PC-9 (cell line): Measurements from ENCODE around the gene ALKBH4. TPM values are rescaled to one million over a fixed set of nuclear protein-coding genes. Genes with fewer than 3 reads are reported as not detected.
"Not testable (repeated sequence)": the region's sequence is repeated elsewhere in the genome, so short reads cannot be mapped to it uniquely, and the experiment has no call there.

ENCODE experiments used
- Bru-seq: library from RNA; stranded (reverse); fragments of 400-500 nt; gene quantifications from one replicate; lab custom pipeline; 2021; lab: Mats Ljungman, UMichigan
- BruChase-seq, 2 experiments: library from RNA; stranded (reverse); fragments of 400-500 nt; gene quantifications; one replicate each; lab custom pipeline; 2021; lab: Mats Ljungman, UMichigan
- BruUV-seq: library from RNA; stranded (reverse); fragments of 400-500 nt; replicated peaks from 2 replicates; lab custom pipeline; 2021; lab: Mats Ljungman, UMichigan
- CTCF ChIA-PET: fragments of 300-600 bp; sonication (Branson Sonifier 250); formaldehyde crosslinking; loops from one replicate; lab custom pipeline; 2022; ENCODE audit warnings: antibody characterized with exemption; lab: Charles Lee
- POLR2A ChIA-PET: fragments of 300-600 bp; sonication (Branson Sonifier 250); formaldehyde crosslinking; loops from one replicate; lab custom pipeline; 2022; ENCODE audit warnings: antibody characterized with exemption; ENCODE audit not compliant: unreplicated experiment; lab: Charles Lee
- DNase-seq, 2 experiments: peaks; one replicate each; pipeline versions ENCODE4 v3.0.0 to v3.0.0-alpha.2; 2015 to 2022; ENCODE audit warnings: mixed read lengths in 1 of 2
- H2AFZ ChIP-seq: fragments of 200-600 bp; sonication (generic); 2 replicates; pipeline ENCODE4 v1.8.1; 2017; ENCODE audit warnings: antibody characterized with exemption
- H3F3A ChIP-seq: fragments of 200-600 bp; sonication (generic); 2 replicates; pipeline ENCODE4 v1.8.1; 2017; ENCODE audit warnings: antibody characterized with exemption, mild to moderate bottlenecking, low read depth; ENCODE audit not compliant: insufficient read depth
- H3K27ac ChIP-seq: fragments of 200-600 bp; sonication (generic); 2 replicates; pipeline ENCODE4 v1.6.1; 2016; ENCODE audit warnings: mixed run types
- H3K27me3 ChIP-seq: fragments of 200-600 bp; sonication (generic); 2 replicates; pipeline ENCODE4 v1.6.1; 2016; ENCODE audit warnings: low read depth, mixed run types; ENCODE audit not compliant: insufficient read depth
- H3K36me3 ChIP-seq: fragments of 200-600 bp; sonication (generic); 2 replicates; pipeline ENCODE4 v1.6.1; 2016; ENCODE audit warnings: low read depth, mixed run types
- H3K4me1 ChIP-seq: fragments of 200-600 bp; sonication (generic); replicated peaks from 2 replicates; pipeline ENCODE4 v1.6.1; 2016; ENCODE audit warnings: mixed run types; ENCODE audit not compliant: insufficient read depth
- H3K4me2 ChIP-seq: fragments of 200-600 bp; sonication (generic); 2 replicates; pipeline ENCODE4 v1.6.1; 2017; ENCODE audit warnings: mixed run types
- H3K4me3 ChIP-seq: fragments of 200-600 bp; sonication (generic); 2 replicates; pipeline ENCODE4 v1.6.1; 2016; ENCODE audit warnings: mixed run types
- H3K79me2 ChIP-seq: fragments of 200-600 bp; sonication (generic); 2 replicates; pipeline ENCODE4 v1.6.1; 2017; ENCODE audit warnings: low read depth, mixed run types
- H3K9me2 ChIP-seq: fragments of 200-600 bp; sonication (generic); 2 replicates; pipeline ENCODE4 v1.8.1; 2017; ENCODE audit warnings: mild to moderate bottlenecking; ENCODE audit not compliant: insufficient read depth
- H3K9me3 ChIP-seq: fragments of 200-600 bp; sonication (generic); 2 replicates; pipeline ENCODE4 v1.8.1; 2016; ENCODE audit warnings: low read depth; ENCODE audit not compliant: insufficient read depth
- H4K20me1 ChIP-seq: fragments of 200-600 bp; sonication (generic); 2 replicates; pipeline ENCODE4 v1.8.1; 2017; ENCODE audit not compliant: insufficient read depth
- CTCF ChIP-seq: fragments of 200-600 bp; sonication (generic); conservative IDR thresholded peaks from 2 replicates; pipeline ENCODE4 v1.6.1; 2017; ENCODE audit warnings: mixed run types, antibody characterized with exemption, mild to moderate bottlenecking, moderate library complexity
- EZH2 ChIP-seq: fragments of 200-600 bp; sonication (generic); IDR thresholded peaks from 2 replicates; pipeline ENCODE4 v1.8.0; 2017; ENCODE audit warnings: antibody characterized with exemption, low read depth
- intact Hi-C: fragments of 100-400 bp; cut with micrococcal nuclease; formaldehyde crosslinking; loops from one replicate; pipeline ENCODE4 v1.10.0; 2022; ENCODE audit not compliant: unreplicated experiment
- long read RNA-seq: library from polyadenylated mRNA; stranded (forward); transcript quantifications from one replicate; pipeline ENCODE4 v2.0.0, GENCODE V29; 2022
- total RNA-seq: library from RNA; stranded (reverse); gene quantifications from 2 replicates; pipeline ENCODE4 v1.2.3, GENCODE V29; 2021

ALKBH4 gene
- total RNA-seq: 10.9 and 18.1 TPM in 2 replicates
- percentile 49 among the genes with signal in this experiment for Bru-seq, nascent RNA
- percentile 59 among the genes with signal in this experiment for BruChase-seq, experiment 1, labeled RNA remaining after a 2-hour chase
- BruChase-seq, experiment 2, labeled RNA remaining after a 6-hour chase: percentile 60 among the genes with signal in this experiment
- long read RNA-seq, transcript ALKBH4-201 (3 exons, 2,105 nt): major isoform, 23 of 37 reads
- long read RNA-seq, partial matches to known transcripts: 0 of 37 reads
- long read RNA-seq, other reads (novel, unspliced or antisense): 13 of 37 reads

- CTCF ChIA-PET: interaction anchor here (0.5 to 0.6 kb wide), 2 partner anchors 31 to 185 kb away, joined by 6 to 7 read pairs; no protein-coding TSS in a partner anchor
- intact Hi-C loops: loop anchor here (10.0 kb wide), 1 partner anchor 190 kb away; no protein-coding TSS in a partner anchor
- DNase-seq: peak; percentile 69 to 95
Observed at GRCh38 chr7:102464577-102465280, at the start of gene ALKBH4, which contains the start of gene LRWD1. TSS of gene ALKBH4 (minus strand) at chr7:102464863. CDS start at chr7:102464836, 27 bp downstream. TSS of gene LRWD1 (plus strand) at chr7:102464984. CDS start at chr7:102465081, 97 bp downstream.

GRCh38 chr7:102512642-102513221 is 48.1 kb upstream of the ALKBH4 start:
- intact Hi-C loops, H3K4me3 ChIP-seq, H3F3A ChIP-seq, H3K36me3 ChIP-seq, H3K9me3 ChIP-seq, POLR2A ChIA-PET, H3K27me3 ChIP-seq, H3K9me2 ChIP-seq, H3K27ac ChIP-seq, H3K4me1 ChIP-seq, H2AFZ ChIP-seq, H3K79me2 ChIP-seq, H3K4me2 ChIP-seq, CTCF ChIA-PET, H4K20me1 ChIP-seq, BruUV-seq: not testable (repeated sequence)
- peak; percentile 9 to 25 for DNase-seq

More at GRCh38 chr7:102464577-102465280, at the start of gene ALKBH4, which contains the start of gene LRWD1:
- H3K4me1 ChIP-seq: peaks cover 12% of the 10 kb centered on the region
- H3K27me3 ChIP-seq: no peaks in the 10 kb centered on the region
- H4K20me1 ChIP-seq: no peaks in the 10 kb centered on the region
- BruUV-seq: no TSS peak
- H3K9me3 ChIP-seq: no peaks in the 10 kb centered on the region
- H3K36me3 ChIP-seq: no peaks in the 10 kb centered on the region
- no peaks in the 10 kb centered on the region; the same call in 1 of the 2 replicates for H3F3A ChIP-seq
- H3K4me2 ChIP-seq: peak within 1 kb of the TSS; percentile 91
- H3K9me2 ChIP-seq: no peaks in the 10 kb centered on the region
- H3K79me2 ChIP-seq: peaks cover 17% of the 10 kb centered on the region; the same call in 1 of the 2 replicates
- no peak for TF ChIP-seq EZH2
- no peak for TF ChIP-seq CTCF
- peak within 1 kb of the TSS; percentile 100 for H2AFZ ChIP-seq
- H3K4me3 ChIP-seq: peak within 1 kb of the TSS; percentile 99
- H3K27ac ChIP-seq: no peak within 1 kb of the TSS
- POLR2A ChIA-PET: interaction anchor here (0.8 kb wide), 1 partner anchor 49 kb away, joined by 28 read pairs; no protein-coding TSS in a partner anchor

GRCh38 chr7:102511860-102512522 is 47.3 kb upstream of the ALKBH4 start:
- H3K4me3 ChIP-seq, H4K20me1 ChIP-seq, H3K36me3 ChIP-seq, CTCF ChIA-PET, DNase-seq, H3K79me2 ChIP-seq, H3F3A ChIP-seq, H3K4me1 ChIP-seq, BruUV-seq, POLR2A ChIA-PET, H3K9me2 ChIP-seq, H3K27me3 ChIP-seq, intact Hi-C loops, H3K9me3 ChIP-seq, H2AFZ ChIP-seq, H3K27ac ChIP-seq, H3K4me2 ChIP-seq: not testable (repeated sequence)

GRCh38 chr7:102510575-102510974 is 45.9 kb upstream of the ALKBH4 start:
- CTCF ChIA-PET, H3K36me3 ChIP-seq, H3K4me1 ChIP-seq, H3K9me3 ChIP-seq, H3F3A ChIP-seq, BruUV-seq, POLR2A ChIA-PET, H3K4me2 ChIP-seq, DNase-seq, H3K79me2 ChIP-seq, H3K4me3 ChIP-seq, intact Hi-C loops, H2AFZ ChIP-seq, H3K9me2 ChIP-seq, H4K20me1 ChIP-seq, H3K27me3 ChIP-seq, H3K27ac ChIP-seq: not testable (repeated sequence)

GRCh38 chr7:102507410-102508088 is 42.9 kb upstream of the ALKBH4 start:
- H3K9me2 ChIP-seq, POLR2A ChIA-PET, intact Hi-C loops, H3K27ac ChIP-seq, H2AFZ ChIP-seq, H3K9me3 ChIP-seq, H3K4me2 ChIP-seq, H3K27me3 ChIP-seq, CTCF ChIA-PET, H3K36me3 ChIP-seq, H3K79me2 ChIP-seq, H4K20me1 ChIP-seq, DNase-seq, H3K4me3 ChIP-seq, H3K4me1 ChIP-seq, BruUV-seq, H3F3A ChIP-seq: not testable (repeated sequence)
